Measurements from ENCODE around the gene RPL21. TPM values are rescaled to one million over a fixed set of nuclear protein-coding genes. Genes with fewer than 3 reads are reported as not detected.
A peak's percentile ranks its signal among the peaks of the same experiment; 100 is the strongest.

The RPL21 gene
- total RNA-seq, 3 donors from 2014 or later (not counting 1 experiment from before 2014, with no cell fraction given) = 969 to 1,229 (median 1,130) TPM

DNA sequence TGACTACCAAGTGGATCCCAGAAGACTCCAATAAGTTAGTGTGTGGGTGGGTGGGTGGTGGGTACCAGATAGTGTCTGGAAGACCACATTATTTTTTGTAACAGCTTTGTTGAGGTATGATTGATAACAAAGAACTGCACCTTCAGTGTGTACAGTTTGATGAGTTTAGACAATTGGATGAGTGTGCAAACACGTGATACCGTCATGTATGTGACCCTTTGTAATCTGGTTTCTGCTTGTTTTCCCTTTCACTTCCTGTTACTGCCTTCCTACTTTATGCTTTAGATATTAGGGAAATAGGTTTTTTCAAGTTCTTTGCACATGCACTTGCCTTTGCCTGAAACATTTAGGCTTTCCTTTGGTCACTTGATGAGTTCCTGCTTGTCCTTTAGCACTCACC lies 8.5 kb downstream of the RPL21 start:
- Mint-ChIP-seq H3K27me3 (ENCODE audit: low read depth in 2 of 2) (no peaks in the 10 kb centered on the region), H3K4me3 (no peak overlapping the region), H3K4me1 (peaks cover 24 to 25% of the 10 kb centered on the region in 2 donors), H3K9me3 (no peaks in the 10 kb centered on the region), H3K27ac (peak overlapping the region; percentile 49 to 70), H3K36me3 (peaks cover 10% of the 10 kb centered on the region)
- DNase-seq (no peak), ATAC-seq (peak in 1 of 3 donors; percentile 42)
- H3K36me3 ChIP-seq (ENCODE audit: control insufficient read depth, insufficient read depth, low read length) = peaks cover 50% of the 10 kb centered on the region
- H3K4me3 ChIP-seq (ENCODE audit: low read length) = no peak overlapping the region
- 62% methylated on average over 2 of the region's 2 CpGs for WGBS (ENCODE audit: insufficient coverage)
- peak overlapping the region; percentile 24 for H3K27ac ChIP-seq (ENCODE audit: low read length)
- H3K27me3 ChIP-seq (ENCODE audit: control insufficient read depth, insufficient read depth, low read length) = no peaks in the 10 kb centered on the region
- H3K4me1 ChIP-seq (ENCODE audit: control insufficient read depth, insufficient read depth, low read length) = no peaks in the 10 kb centered on the region
- H3K9me3 ChIP-seq (ENCODE audit: control insufficient read depth, insufficient read depth, low read length) = no peaks in the 10 kb centered on the region
- intact Hi-C loops (cut with micrococcal nuclease) = no loop called here
- TF ChIP-seq, protein P1, sequence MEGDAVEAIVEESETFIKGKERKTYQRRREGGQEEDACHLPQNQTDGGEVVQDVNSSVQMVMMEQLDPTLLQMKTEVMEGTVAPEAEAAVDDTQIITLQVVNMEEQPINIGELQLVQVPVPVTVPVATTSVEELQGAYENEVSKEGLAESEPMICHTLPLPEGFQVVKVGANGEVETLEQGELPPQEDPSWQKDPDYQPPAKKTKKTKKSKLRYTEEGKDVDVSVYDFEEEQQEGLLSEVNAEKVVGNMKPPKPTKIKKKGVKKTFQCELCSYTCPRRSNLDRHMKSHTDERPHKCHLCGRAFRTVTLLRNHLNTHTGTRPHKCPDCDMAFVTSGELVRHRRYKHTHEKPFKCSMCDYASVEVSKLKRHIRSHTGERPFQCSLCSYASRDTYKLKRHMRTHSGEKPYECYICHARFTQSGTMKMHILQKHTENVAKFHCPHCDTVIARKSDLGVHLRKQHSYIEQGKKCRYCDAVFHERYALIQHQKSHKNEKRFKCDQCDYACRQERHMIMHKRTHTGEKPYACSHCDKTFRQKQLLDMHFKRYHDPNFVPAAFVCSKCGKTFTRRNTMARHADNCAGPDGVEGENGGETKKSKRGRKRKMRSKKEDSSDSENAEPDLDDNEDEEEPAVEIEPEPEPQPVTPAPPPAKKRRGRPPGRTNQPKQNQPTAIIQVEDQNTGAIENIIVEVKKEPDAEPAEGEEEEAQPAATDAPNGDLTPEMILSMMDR (IDR thresholded peaks at IDR 0.05) = no peak

DNA sequence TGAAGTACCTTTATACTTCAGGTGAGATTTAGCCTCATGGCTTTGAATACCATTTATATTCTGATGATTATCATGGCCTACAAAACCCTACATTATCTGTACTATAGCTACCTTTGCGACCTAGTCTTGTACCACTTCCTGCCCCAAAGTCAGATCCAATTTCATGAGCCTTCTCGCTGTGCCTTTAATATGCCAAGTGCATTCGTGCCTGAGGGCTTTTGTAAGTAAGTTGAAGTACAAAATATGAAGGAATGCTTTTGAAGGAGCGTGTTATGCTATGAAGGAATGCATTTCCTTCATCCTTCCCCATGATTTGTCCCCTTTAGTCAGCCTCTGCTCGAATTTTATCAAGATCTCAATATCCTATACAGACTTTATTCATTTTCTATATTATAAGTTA lies 10.0 kb downstream of the RPL21 start:
- H3K4me1 Mint-ChIP-seq = peaks cover 21 to 29% of the 10 kb centered on the region in 2 donors
- intact Hi-C loops (cut with micrococcal nuclease) = no loop called here
- TF ChIP-seq, protein P1 (IDR thresholded peaks at IDR 0.05) = no peak
- Histone ChIP-seq H3K27me3 (ENCODE audit: control insufficient read depth, insufficient read depth, low read length) (no peaks in the 10 kb centered on the region), H3K9me3 (ENCODE audit: control insufficient read depth, insufficient read depth, low read length) (no peaks in the 10 kb centered on the region), H3K36me3 (ENCODE audit: control insufficient read depth, insufficient read depth, low read length) (peaks cover 35% of the 10 kb centered on the region), H3K27ac (ENCODE audit: low read length) (no peak overlapping the region), H3K4me3 (ENCODE audit: low read length) (no peak overlapping the region), H3K4me1 (ENCODE audit: control insufficient read depth, insufficient read depth, low read length) (no peaks in the 10 kb centered on the region)
- no peaks in the 10 kb centered on the region for H3K27me3 Mint-ChIP-seq (ENCODE audit: low read depth in 2 of 2)
- WGBS (ENCODE audit: insufficient coverage) = 55% methylated on average over 1 of the region's 5 CpGs
- no peaks in the 10 kb centered on the region for H3K9me3 Mint-ChIP-seq
- DNase-seq (no peak), ATAC-seq (no peak)
- H3K27ac Mint-ChIP-seq = peak overlapping the region; percentile 49 to 70
- H3K36me3 Mint-ChIP-seq = peaks cover 10% of the 10 kb centered on the region
- H3K4me3 Mint-ChIP-seq = no peak overlapping the region

DNA sequence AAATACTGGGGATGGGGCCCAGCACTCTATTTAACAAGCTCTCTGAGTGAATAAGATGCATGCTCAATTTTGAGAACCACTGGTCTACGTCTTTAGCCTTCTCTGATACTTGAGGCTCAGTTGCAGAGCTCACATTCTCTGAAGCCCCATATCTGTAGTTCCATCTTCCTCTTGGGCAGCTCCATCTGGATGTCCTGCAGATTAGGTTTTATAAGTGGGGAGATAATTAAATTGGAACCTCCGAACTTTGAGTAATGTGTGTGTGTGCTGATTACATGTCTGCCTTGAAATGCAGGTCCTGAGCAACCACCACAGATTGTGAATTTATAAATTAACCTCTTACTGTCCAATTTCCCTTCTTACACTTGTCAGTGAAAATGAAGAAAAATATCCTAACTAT lies 12.1 kb downstream of the RPL21 start:
- Mint-ChIP-seq H3K36me3 (peaks cover 9% of the 10 kb centered on the region), H3K27me3 (ENCODE audit: low read depth in 2 of 2) (no peaks in the 10 kb centered on the region), H3K4me3 (no peak overlapping the region), H3K9me3 (no peaks in the 10 kb centered on the region), H3K4me1 (peaks cover 21 to 29% of the 10 kb centered on the region in 2 donors), H3K27ac (no peak overlapping the region)
- TF ChIP-seq, protein P1 (IDR thresholded peaks at IDR 0.05) = no peak
- 97% methylated on average over 2 of the region's 2 CpGs for WGBS (ENCODE audit: insufficient coverage)
- H3K4me3 ChIP-seq (ENCODE audit: low read length) = no peak overlapping the region
- no peak for DNase-seq
- intact Hi-C loops (cut with micrococcal nuclease) = no loop called here
- no peaks in the 10 kb centered on the region for H3K4me1 ChIP-seq (ENCODE audit: control insufficient read depth, insufficient read depth, low read length)
- H3K27ac ChIP-seq (ENCODE audit: low read length) = no peak overlapping the region
- H3K27me3 ChIP-seq (ENCODE audit: control insufficient read depth, insufficient read depth, low read length) = no peaks in the 10 kb centered on the region
- H3K9me3 ChIP-seq (ENCODE audit: control insufficient read depth, insufficient read depth, low read length) = no peaks in the 10 kb centered on the region
- ATAC-seq = no peak
- H3K36me3 ChIP-seq (ENCODE audit: control insufficient read depth, insufficient read depth, low read length) = peaks cover 15% of the 10 kb centered on the region

DNA sequence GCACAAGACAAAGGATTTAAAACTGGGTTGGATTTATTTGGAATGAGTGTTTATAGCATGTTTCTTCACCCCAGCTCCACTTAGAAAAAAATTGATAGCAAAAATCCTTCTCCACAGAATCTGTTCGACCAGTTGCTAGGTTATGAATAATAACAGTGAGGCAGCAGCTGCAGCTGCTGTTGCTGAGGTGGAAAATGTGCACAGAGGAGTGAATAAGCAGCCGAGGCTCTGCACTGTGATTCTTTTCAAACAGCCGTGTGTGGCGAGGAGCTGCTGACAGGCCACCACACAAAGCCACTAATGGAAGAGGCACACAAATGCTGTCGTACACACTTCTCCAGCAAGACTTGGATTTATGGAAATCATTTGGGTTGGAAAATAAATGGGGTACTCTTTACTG lies 12.8 kb downstream of the RPL21 start:
- no peaks in the 10 kb centered on the region for H3K27me3 Mint-ChIP-seq (ENCODE audit: low read depth in 2 of 2)
- Histone ChIP-seq H3K27me3 (ENCODE audit: control insufficient read depth, insufficient read depth, low read length) (no peaks in the 10 kb centered on the region), H3K27ac (ENCODE audit: low read length) (no peak overlapping the region), H3K9me3 (ENCODE audit: control insufficient read depth, insufficient read depth, low read length) (no peaks in the 10 kb centered on the region), H3K36me3 (ENCODE audit: control insufficient read depth, insufficient read depth, low read length) (peaks cover 9% of the 10 kb centered on the region), H3K4me1 (ENCODE audit: control insufficient read depth, insufficient read depth, low read length) (no peaks in the 10 kb centered on the region), H3K4me3 (ENCODE audit: low read length) (no peak overlapping the region)
- TF ChIP-seq, protein P1 (IDR thresholded peaks at IDR 0.05) = no peak
- DNase-seq (no peak), ATAC-seq (no peak)
- 82% methylated on average over 5 of the region's 5 CpGs for WGBS (ENCODE audit: insufficient coverage)
- H3K4me1 Mint-ChIP-seq = peaks cover 14 to 22% of the 10 kb centered on the region in 2 donors
- H3K27ac Mint-ChIP-seq = peak overlapping the region in 1 of 2 donors; percentile 35
- intact Hi-C loops (cut with micrococcal nuclease) = no loop called here
- H3K36me3 Mint-ChIP-seq = peaks cover 2% of the 10 kb centered on the region
- no peak overlapping the region for H3K4me3 Mint-ChIP-seq
- no peaks in the 10 kb centered on the region for H3K9me3 Mint-ChIP-seq

Data from natural killer cell (primary cell).